Stimulated activated CD8-positive, alpha-beta memory T cell treated with anti-CD3 and anti-CD28 coated beads, Interleukin-12 subunit alpha, Interleukin-12 subunit beta, amount 100 ng/mL, for 24 hours (primary cell): ENCODE measurements around the gene GUK1.
A peak's percentile ranks its signal among the peaks of the same experiment; 100 is the strongest.

Experiments used
- DNase-seq: peaks from one replicate; pipeline ENCODE4 v3.0.0-alpha.2; 2020; ENCODE audit errors: extremely low read depth

The GUK1 gene, protein sequence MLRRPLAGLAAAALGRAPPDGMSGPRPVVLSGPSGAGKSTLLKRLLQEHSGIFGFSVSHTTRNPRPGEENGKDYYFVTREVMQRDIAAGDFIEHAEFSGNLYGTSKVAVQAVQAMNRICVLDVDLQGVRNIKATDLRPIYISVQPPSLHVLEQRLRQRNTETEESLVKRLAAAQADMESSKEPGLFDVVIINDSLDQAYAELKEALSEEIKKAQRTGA

DNA sequence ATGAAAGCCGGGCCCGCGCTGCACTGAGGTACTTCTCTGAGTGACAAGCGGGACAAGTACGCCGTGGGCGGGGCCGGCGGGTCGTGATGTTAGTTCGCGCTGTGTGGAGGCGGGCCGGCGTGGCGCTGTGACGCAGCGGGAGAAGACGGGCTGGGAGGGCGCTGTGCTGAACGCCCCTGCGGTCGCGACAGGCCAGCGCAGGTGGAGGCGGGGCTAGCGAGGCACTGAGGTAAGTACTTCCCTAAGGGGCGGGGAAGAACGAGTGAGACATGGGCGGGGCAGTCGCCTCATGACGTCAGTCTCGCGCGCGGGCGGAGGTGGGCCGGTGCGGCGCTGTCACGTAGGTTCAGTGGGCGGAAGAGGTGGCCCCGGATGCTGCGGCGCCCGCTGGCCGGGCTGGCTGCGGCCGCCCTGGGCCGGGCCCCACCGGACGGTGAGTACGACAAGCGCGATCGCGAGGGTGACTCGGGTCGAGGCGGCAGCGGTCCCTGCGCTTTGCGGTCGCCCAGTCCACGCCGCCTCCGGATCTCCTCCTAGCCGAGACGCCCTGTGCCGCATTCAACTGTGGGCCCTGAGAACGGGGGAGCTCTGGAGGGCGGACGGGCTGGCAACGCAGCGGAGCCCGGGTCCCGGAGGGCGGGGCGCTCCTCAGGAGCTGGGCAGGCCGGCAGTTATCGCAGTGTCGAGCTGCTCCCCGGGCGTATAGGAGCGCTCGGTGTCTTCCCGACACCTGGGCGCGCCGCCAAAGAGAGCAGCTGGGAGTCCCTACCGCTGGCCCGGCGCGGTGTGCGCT is at the start of gene GUK1:
TSS of gene GUK1 (plus strand) at position 349 of the 793 bp plus-strand sequence. CDS start at position 373, 24 bp downstream.
- DNase-seq, result peak; percentile 100

DNA sequence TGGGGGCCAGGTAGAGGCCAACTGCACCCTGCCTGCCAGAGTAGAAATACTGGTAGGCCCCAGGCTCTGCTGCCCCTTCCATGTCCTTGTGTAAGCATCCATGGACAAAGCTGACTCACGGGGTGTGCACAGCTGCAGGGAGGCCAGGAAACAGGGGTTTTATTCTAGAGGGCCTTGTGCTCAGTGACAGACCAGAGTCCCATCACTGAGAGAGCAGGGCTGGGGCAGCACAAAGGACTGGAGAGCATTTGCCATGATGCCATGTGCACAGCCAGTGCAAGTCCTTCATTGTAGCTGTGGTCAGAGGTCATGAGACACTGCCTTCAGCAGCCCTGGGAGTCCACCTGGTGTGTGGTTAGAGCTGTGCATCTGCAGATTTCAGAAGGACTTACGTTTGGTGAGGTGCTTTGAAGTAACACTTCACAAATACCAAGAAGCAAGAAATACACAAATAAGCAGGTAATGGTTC is 49.4 kb upstream of the GUK1 start:
- no peak for DNase-seq

DNA sequence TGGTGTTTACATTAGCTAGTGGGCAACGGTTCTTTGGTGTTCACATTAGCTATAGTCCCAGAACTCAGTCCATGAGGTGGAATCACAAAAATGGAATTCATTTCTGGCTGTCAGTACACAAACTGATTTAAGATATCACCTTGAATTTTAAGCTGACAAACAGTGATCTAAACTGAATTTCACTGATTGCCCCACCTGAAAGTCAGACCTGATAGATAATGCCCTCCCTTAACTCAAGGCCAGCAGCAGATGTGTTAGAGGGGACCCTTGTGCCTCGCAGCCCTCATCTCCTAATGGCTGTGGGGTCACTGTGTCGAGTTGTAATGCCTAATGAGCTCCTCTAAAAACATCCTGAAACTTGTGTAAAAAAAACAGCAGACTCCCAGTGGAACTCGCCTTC is 49.0 kb upstream of the GUK1 start:
- DNase-seq, result no peak

DNA sequence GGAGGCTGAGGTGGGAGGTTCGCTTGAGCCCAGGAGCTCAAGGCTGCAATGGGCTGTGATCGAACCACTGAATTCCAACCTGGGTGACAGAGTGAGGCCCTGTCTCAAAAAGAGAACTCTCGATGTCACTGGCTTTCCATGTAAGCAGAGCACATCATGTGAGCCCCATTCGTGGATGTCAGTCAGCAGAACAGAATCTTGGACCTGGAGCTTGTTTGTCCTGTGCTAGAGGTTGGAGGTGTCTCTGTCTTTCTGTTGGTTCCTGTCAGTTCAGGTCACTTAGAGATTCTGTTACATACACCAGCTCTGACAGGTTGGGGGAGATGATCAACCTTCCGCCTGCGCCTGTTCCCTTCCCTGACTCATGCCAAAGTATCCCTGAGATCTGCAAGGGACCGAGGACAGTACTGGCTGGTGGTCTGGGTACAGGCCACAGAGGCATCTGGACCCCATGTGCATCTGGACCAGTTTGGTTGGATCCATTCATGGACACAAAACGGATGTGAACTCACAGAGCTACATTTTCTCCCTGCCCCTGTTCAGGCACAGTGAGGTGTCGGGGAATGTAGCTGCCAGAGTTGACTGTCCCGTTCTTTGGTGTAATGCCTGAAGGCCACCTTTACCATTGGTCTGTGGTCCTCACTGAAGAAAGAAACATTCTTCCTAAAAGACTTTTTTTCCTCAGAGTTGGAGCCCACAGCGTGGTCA is 47.6 kb upstream of the GUK1 start:
- no peak for DNase-seq

DNA sequence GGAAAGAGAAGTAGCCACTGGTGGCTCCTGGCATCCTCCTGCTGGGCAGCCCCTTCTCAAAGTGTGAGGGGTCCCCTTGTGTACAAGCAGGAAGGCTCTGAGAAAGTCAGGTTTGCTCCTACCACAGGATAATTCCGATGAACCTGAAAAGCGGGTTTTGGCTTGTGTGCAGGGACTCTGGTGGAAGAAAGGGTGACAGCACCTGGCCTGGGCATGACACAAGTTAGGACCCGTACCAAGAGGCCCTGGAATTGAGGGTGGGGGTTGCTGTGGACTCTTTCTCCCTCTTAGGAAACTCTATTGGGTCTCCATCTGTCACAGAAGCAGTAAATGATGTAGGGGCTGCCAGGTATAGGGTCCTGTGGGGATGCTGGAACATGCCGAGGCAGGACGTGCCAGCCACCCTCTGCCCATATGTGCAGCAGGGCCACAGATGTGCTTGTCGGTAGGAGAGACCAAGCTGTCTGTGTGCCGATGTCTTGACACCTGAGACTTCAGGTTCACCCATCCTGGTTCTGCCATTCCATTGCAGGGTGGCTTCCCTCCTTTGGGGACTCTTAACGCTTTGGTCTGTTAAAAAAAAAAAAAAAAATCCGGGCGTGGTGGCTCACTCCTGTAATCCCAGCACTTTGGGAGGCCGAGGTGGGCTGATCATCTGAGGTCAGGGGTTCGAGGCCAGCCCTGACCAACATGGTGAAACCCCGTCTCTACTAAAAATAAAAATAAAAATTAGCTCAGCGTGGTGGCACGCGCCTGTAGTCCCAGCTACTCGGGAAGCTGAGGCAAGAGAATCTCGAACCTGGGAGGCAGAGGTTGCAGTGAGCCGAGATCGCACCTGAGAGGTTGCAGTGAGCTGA is 46.8 kb upstream of the GUK1 start:
- DNase-seq, result no peak

DNA sequence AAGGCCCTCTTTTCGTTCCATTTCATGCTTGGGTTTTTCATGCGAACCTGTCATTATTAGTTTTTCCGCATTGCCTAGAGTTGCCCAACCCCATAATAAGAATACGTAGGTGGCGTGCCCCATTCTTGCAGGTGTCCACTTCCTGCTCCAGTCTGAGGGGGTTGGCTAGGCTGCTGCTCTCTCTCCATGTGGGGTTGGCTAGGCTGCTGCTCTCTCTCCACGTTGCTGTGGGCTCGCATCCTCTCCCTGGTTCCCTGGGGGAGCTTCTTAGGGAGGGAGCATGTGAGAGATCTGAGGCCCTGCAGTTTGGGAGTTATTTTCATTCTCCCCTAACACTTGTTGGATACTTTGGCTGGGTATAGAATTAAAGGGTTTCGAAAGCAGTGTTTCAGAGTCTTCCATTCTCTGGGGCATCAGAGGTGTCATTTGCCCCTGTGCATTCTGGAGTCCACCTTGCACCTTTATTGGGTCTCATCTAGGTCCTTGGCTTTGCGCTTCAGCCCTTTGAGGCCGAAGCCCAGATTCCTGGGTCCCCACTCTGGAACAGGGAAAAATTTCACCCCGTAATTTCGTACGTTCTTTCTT is 45.6 kb upstream of the GUK1 start:
- no peak for DNase-seq

DNA sequence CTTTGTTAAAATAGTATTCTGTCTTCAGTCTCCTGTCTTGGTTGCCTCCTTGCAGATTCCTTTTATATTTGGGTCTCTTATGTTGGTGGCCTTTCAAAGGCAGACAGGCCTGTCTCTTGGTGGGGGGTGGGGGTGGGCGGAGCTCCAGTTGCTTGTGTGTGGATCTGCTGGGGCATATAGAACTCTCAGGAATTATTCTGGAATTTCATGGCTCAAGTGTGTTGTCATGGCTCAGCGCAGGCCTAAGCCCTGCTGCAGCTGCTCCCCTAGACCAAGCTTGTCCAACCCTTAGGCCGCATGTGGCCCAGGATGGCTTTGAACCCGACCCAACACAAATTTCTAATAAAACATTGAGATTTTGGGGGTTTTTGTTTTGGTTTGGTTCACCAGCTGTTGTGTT is 44.9 kb upstream of the GUK1 start:
- DNase-seq, result no peak

DNA sequence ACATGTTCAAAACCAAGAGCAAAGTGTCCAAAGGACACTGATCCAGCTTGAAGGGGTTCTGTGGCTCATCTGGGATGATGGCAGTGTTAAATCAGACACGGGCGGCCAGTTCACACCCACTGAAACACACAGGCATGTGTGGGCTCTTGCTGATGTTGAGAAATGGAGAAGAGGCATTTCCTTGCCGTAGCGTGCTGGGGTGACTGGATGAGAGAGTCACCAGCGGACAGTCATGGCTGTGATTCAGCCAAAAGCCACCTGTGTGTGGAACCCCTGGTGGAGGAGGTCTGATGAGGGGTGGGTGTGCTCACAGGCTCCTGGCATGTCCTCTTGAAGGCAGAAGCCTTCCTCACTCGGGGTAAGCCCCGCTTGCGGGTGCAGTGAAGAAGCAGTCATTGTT is 44.1 kb upstream of the GUK1 start:
- no peak for DNase-seq

DNA sequence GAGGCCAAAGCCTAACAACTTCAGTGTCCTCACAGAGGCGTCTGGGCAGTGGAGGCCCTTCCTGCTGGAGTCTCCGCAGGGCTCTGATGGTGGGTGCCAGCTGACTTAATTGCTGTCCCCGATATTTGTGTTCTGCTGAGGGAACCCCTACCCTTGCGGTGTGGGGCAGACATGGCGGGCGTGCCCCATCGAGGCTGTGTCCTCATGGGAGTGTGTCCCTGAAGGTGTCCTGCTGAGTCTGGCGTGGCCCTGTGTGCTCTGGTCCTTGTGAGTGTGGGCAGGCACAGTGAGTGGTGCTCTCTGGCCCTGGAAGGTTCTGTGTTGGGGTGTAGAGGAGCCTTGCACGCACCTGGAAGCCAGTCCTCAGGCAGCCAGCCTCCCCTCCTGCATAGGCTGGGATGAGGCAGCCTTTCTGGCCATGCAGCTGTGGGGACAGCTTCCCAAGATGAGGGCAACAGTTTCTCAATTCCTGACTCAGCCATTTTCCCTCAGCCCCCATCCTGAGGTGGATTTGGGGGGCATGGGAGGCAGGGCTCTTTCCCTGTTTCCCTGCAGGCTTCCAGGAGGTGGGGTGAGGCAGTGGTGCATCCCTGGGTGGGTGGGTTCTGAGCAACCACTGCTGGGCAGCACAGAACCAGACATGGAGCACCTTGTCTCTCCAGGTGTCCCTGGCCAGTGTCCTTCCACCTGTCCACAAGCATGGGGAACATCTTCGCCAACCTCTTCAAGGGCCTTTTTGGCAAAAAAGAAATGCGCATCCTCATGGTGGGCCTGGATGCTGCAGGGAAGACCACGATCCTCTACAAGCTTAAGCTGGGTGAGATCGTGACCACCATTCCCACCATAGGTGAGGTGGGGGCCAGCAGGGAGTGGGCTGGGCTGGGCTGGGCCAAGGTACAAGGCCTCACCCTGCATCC is 43.4 kb upstream of the GUK1 start:
- no peak for DNase-seq

DNA sequence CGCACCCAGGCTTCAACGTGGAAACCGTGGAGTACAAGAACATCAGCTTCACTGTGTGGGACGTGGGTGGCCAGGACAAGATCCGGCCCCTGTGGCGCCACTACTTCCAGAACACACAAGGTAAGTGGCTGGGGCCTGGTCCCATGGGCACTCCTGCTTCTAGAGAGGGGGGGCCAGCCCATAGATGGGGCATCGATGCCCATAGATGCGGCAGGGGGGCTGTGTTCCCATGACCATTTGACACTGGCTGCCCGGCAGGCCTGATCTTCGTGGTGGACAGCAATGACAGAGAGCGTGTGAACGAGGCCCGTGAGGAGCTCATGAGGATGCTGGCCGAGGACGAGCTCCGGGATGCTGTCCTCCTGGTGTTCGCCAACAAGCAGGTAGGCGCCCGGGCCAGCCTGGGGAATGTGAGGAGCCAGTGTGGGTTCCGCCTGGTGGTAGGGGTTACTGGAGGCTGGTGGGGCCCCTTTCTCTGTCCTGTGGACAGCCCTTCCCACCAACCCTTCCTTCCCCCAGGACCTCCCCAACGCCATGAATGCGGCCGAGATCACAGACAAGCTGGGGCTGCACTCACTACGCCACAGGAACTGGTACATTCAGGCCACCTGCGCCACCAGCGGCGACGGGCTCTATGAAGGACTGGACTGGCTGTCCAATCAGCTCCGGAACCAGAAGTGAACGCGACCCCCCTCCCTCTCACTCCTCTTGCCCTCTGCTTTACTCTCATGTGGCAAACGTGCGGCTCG is 42.6 kb upstream of the GUK1 start:
- no peak for DNase-seq

DNA sequence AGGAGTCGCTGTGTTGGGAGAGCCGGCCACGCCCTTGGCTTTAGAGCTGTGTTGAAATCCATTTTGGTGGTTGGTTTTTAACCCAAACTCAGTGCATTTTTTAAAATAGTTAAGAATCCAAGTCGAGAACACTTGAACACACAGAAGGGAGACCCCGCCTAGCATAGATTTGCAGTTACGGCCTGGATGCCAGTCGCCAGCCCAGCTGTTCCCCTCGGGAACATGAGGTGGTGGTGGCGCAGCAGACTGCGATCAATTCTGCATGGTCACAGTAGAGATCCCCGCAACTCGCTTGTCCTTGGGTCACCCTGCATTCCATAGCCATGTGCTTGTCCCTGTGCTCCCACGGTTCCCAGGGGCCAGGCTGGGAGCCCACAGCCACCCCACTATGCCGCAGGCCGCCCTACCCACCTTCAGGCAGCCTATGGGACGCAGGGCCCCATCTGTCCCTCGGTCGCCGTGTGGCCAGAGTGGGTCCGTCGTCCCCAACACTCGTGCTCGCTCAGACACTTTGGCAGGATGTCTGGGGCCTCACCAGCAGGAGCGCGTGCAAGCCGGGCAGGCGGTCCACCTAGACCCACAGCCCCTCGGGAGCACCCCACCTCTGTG is 41.7 kb upstream of the GUK1 start:
- no peak for DNase-seq

DNA sequence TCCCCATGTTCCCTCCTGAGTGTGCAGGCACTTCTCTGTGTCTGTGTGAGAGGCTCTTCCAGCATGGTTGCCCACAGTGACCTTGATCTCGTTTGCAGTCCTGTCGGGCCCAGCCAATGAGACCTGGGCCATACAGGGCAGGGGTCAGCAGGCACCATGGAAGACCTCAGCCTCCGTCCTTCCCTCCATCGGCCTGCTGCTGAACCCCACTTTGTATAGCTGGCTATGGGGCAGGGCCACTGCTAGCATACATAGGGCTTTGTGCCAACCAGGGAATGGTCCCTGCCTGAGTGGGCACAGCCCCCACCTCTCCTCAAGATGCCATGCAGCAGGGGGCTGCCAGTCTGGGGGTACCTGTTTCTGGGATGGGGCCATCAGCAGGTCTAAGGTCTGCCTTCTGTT is 40.7 kb upstream of the GUK1 start:
- no peak for DNase-seq

DNA sequence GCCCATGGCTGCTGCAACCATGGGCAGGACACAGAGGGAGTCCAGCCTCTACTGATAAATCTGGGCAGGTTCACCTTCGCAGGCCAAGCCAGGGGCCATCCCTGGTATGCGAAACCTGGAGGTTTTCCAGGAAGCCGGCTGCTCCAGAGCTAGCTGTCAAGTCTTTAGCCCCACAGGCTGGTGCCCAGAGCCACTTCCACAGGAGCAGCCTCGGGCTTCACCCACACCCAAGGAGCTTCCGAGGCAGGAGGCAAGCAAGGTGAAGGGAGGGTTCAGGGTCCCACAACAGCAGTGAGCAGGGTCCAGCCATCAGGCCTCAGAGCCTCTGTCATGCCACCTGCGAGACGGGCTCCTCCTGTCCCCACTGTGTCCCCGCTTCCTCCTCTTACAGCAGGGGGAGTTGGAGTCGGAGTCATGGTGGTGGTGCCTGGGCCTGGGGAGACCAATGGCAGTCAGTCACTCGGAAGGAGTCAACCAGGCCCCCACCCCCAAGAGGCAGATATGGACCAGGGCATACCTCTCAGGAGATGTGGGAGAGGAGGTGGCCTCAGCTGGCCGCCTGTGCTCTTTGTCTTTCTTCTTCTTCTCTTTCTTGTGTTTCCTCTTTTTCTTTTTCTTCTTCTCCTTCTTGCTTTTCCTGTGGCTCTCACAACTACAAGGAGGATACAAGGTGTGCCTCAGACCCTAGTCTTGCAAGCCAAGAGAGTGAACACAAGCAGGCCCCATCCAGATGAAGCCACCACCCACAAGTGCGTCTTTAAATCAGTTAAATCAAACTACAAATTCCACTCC is 39.1 kb upstream of the GUK1 start:
- DNase-seq, result no peak

DNA sequence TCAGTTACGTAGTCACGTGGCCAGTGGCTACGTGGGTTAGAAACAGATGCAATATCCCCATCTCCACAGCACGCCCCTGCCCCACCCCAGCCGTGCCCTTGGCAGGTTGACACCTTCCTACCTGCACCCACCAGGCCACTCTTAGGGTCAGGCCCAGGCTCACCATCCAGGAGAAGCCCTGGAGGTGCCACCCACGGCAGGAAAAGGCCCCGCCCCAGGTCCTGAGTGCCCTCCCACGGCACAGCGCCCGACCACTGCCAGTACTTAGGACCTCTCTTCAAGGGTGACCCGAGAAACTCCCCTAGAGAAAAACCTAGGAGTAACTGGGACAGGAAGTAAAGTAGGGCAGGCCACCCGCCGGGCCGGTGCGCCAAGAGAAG is 38.5 kb upstream of the GUK1 start:
- DNase-seq, result no peak

DNA sequence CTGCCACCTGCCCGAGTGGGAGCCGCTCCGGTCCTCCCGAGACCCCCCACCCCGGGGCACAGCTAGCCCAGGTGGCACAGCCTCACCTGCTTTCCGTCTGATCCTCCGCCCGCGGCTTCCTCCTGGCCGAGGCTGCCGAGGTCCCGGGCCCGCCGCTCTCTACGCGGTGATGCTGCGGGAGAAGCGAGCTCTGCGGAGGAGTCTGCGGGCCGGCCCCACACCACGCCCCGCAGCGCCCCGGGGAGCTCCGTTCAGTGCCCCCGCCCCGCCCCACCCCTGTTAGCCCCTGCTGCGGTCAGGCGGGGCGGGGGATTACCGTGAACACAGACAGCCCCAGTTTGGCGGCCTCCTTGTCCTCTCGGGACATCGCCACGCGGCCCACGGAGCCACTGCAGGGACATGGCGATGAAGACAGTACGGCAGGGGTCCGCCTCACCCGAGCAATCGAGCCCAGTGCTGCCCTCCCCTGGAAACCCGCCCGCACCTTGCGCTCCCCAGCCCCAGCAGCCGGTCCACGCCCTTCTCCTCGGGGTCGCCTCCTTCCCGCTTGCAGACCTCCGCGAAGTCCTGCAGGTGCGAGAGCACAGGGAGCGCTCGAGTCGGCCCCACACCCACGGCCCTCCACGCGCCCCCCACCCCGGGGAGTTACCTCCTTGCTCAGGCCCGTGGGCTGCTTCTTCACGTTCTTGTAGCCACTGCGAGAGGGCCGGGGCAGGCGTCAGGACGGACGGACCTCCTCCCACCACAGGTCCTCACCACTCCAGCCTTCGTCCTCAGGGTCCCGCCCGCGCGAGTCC is 37.9 kb upstream of the GUK1 start:
- no peak for DNase-seq

DNA sequence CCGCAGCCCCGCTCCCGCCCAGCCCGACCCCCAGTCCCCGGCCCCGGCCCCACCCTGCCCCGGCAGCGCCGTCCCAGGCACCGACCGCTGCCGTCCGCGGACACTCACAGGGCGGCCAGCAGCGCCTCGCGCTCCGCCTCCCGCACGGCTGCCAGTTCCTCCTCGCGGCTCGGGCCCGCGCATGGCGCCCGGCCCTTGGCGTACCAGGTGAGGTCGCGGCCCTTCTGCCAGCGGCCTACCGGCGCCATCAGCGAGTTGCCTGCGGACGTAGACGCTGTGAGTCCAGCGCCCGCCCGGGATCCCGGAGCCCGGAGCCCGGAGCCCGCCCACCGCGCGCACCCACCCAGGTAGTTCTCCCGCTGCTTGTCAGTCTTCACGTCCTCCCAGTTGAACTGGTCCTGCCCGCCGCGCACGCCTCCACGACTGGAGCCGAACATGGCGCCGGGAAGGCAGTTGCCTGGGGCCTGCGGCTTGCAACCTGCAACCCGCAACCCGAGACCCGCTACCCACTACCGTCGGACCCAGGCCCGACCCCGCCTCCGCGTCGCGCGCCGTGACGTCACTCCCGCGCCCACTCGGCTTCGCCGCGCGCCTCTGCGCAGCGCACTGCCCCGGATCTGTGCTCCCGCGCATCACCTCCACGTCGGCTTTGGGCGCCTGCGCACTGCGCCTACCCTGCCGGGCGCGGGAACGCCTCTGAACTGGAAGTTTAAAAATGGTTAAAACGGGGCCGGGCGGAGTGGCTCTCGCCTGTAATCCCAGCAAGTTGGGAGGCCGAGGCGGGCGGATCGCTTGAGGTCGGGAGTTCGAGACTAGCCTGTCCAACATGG is 37.1 kb upstream of the GUK1 start, which contains the start of gene C1orf35:
TSS of gene C1orf35 (minus strand) at position 535 of the 830 bp plus-strand sequence. CDS start at position 437, 98 bp downstream.
- DNase-seq, result peak; percentile 90
